Measurements from ENCODE around the gene GABRG3.

The GABRG3 gene

GRCh38 chr15:26970712-26971210 is at the start of gene GABRG3:
GABRG3 (plus strand) TSS chr15:26971181.
- no peak for DNase-seq

- no peak for DNase-seq
Observed at GRCh38 chr15:26921433-26921832, 49.5 kb upstream of the GABRG3 start.

GRCh38 chr15:26926081-26926480 is 44.9 kb upstream of the GABRG3 start:
- DNase-seq: no peak

DNA sequence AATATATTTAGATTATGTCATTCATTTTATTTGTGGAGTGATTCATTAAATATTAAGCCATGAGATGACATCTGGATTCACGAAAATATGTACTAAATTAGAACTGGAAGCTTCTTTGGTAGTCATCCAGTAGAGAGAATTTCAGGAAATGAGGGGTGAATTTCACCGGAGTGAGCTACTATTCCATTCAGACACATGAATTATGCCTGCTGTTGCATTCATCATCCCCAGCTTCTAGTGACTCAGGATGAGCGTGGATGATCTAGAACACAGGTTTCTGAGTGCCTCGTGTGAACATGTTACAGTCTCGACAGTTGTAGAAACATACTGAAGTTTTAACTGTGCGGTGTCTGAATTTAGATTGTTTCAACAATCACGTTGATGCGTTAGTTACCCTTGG is 42.9 kb upstream of the GABRG3 start:
- no peak for DNase-seq

GRCh38 chr15:26929588-26929987 is 41.4 kb upstream of the GABRG3 start:
- DNase-seq: no peak

- no peak for DNase-seq
Observed at GRCh38 chr15:26934848-26935247, 36.1 kb upstream of the GABRG3 start.

GRCh38 chr15:26935322-26935721 is 35.7 kb upstream of the GABRG3 start:
- DNase-seq: no peak

- no peak for DNase-seq
Observed at GRCh38 chr15:26936502-26936901, 34.5 kb upstream of the GABRG3 start.

DNA sequence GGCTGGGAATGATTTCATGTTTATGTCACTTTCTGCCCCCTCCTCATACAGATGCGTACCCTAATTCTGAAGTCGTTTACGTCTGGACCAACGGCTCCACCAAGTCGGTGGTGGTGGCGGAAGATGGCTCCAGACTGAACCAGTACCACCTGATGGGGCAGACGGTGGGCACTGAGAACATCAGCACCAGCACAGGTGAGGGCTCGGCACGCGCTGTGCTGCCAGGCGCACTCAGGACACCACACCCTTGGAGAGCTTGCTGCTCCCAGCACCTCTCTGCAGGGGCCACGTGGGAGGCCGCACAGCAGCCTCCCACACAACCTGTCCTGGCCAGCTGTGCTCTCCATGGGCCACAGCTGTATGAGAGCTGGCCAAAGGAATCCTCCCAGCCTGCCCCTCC is 33.8 kb upstream of the GABRG3 start:
- no peak for DNase-seq

DNA sequence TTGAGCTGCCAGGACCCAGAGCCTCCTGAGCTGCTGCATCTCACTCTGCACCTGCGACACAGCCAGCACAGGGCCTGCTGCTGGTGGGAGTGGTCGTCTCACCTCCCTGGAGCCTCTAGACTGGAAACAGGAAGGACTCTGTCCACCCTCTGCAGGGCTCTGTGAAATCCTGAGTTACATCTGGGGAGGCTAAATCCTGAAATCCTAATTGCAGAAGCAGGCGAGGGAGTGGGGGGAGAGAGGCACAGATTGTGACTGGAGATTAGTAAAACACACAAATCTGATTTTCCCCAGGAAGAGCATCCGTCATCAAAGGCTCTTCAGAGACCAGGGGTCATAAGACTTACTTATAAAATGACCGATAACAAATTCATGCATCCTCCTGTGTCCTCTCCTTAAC is 31.6 kb upstream of the GABRG3 start:
- DNase-seq: no peak

GRCh38 chr15:26941489-26941888 is 29.5 kb upstream of the GABRG3 start:
- no peak for DNase-seq

- no peak for DNase-seq
Observed at GRCh38 chr15:26943866-26944265, 27.1 kb upstream of the GABRG3 start.

- no peak for DNase-seq
Observed at GRCh38 chr15:26945046-26945445, 25.9 kb upstream of the GABRG3 start.

- no peak for DNase-seq
Observed at GRCh38 chr15:26950001-26950400, 21.0 kb upstream of the GABRG3 start.

DNA sequence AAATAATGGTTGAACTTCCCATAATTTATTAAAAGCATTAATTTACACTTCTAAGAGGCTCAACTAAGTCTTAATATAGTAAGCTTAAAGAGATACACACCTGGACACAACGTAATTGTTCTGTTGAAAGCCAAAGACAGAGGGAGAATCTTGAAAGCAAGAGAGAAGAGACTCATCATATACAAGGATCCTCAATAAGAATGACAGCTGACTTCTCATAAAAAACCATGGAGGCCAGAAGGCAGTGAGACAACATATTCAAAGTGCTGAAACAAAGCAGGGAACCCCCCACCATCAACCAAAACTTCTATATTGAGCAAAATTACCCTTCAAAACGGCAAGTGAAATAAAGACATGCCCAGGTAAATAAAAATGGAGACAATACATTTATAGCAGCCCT is 16.6 kb upstream of the GABRG3 start:
- no peak for DNase-seq

DNA sequence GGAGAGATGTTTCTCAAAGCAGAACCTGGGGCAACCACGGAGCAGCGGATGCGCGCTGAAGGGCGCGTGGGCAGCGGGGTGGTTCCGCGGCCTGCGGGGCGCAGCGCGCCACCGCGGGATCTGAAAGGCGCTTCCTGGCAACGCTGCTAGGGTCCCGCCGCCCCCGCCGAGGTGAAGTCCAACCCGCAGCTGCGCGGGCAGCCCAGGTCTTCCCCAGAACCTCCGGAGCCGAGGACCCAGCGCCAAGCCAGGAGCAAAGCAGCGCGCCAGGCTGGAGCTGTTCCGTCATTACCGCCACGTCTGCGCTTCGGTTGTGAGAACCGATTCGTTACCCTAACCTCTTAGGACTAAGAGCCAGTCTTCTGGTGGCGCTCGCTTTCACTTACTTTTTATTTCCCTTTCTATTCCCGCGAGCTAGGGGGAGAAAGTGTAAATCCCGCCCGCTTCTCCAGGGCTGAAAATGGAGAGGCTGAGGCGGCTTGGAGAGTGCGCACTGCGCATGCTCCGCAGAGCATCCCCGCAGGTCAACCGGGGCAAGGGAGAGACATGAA is 3.2 kb upstream of the GABRG3 start:
- no peak for DNase-seq

GRCh38 chr15:26968806-26969205 is 2.2 kb upstream of the GABRG3 start:
- DNase-seq: no peak

GRCh38 chr15:26971271-26972018 is 464 bp downstream of the GABRG3 start:
- no peak for DNase-seq

DNA sequence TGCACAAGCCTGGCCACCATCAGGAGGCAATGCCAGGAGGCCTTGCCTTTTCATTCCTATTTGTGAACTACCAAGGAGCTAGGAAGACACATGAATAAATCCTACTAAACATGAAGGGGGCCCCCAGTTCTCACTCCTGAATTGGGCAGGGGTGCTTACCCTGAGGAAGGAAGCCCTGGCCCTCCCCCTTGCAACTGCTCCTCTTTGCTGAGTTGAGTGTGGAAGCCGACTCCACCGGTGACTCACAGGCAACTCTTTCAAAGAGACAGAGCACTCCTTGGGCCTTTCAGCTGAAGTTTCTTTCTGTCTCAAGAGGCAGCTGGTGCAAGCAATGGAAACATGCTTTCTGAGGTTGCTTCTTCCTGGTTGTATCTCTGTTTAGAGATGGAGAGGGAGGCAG is 1.7 kb downstream of the GABRG3 start:
- DNase-seq: no peak

DNA sequence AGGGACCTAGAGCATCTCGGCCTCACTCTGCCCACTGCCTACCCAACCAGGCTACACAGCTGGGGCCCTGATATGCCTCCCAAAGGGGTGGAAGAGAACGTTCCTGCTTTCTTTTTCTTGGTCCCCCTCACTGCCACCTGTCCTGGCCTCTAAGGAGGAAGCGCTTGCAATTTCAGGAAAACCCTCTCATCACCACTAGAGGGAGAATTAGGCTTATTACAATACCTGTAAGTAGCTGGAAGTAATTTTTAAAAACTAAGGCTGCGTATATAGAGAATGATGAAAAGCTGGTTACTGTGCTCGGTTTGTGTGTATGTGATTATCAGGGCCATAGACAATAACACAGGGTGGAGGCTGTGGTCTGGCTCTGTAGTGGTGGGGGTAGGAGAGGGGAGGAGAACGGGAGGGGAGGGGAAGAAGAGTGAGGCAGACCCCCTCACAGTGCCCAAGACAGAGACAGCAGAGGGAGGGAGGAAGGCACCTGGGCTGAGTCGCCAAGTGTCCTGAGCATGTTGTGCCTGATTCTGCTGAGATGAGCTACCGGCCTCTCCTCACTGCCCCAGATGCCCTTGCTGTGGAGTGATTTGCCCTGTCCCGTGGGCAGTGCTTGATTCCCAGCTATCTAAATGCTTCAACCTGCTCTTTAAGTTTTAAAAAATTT is 3.3 kb downstream of the GABRG3 start:
- no peak for DNase-seq

GRCh38 chr15:26981492-26981891 is 10.5 kb downstream of the GABRG3 start:
- DNase-seq: no peak

GRCh38 chr15:26983822-26984221 is 12.8 kb downstream of the GABRG3 start:
- DNase-seq: no peak

DNA sequence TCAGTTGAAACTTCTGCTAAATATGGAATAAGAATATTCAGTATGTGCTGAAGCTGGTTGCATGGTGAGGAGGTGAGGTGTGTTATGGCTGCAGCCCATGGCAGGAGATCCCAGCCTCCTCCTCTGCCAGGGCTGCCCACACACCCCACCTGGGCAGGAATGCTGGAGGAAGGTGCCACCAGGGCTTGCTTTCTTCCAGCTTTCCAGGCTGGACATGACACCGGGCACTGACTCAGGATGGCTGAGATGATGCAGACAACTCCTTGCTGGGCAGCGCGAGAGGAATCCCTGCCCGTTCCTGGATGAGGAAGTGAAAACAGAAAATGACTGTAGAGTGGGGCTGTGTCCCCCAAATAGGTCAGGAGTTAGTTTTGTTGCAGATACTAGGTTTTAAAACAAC is 14.1 kb downstream of the GABRG3 start:
- no peak for DNase-seq

- no peak for DNase-seq
Observed at GRCh38 chr15:26996250-26996649, 25.3 kb downstream of the GABRG3 start.

Measured in NCI-H187 treated with DMSO at 0.1 percent for 48 hours (cell line).